Esophagus squamous epithelium (tissue), 4 donors: Measurements from ENCODE around the gene ATP8A2.

Experiments
- CTCF ChIP-seq, 6 experiments: fragments of 450-650 bp in 4 of 6; fragments of 200-600 bp in 2 of 6; sonication (generic) in 2 of 6; IDR thresholded peaks; one replicate each; pipeline ENCODE4 v1.5.1; 2016 to 2019; ENCODE audit warnings: antibody characterized with exemption in 6 of 6, mild to moderate bottlenecking in 4 of 6, moderate library complexity in 4 of 6
- POLR2A ChIP-seq, 4 donors: fragments of 450-650 bp; IDR thresholded peaks; one replicate each; pipeline ENCODE4 v1.6.1; 2017; ENCODE audit warnings: antibody characterized with exemption in 4 of 4, mild to moderate bottlenecking in 4 of 4, moderate library complexity in 3 of 4

DNA sequence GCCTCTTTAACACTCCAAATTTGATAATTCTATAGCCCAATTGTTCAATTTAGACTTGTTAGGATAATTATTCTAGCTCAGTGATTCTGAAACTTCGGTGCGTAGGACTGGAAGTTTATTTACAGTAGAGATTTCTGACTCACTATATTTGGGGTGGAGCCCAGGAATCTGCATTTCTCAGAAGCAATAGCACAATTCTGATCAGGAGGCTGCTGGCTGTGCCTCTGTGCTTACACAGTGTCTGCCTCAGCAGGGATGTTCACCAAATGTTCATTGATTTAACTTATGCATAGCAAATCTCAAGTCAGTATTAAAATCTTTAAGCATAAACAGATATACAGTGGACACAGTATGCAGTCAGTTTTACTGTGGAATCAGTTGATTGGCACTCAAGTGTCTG, 45.8 kb downstream of the ATP8A2 start:
- TF ChIP-seq CTCF (IDR thresholded peaks at IDR 0.05), result no peak
- TF ChIP-seq POLR2A (IDR thresholded peaks at IDR 0.05), result no peak
